Measurements from ENCODE around the gene ZNF823. TPM values are rescaled to one million over a fixed set of nuclear protein-coding genes. Genes with fewer than 3 reads are reported as not detected.

Gene ZNF823
- total and polyA plus RNA-seq, 9 of the 15 experiments (the other 6 are each of a cell fraction or from before 2014, with no cell fraction given) = 4.0 to 13.4 (median 6.1) TPM

- no peaks in the 10 kb centered on the region for H4K20me1 ChIP-seq (replicated peaks; ENCODE audit: control insufficient read depth, insufficient read depth, low read length)
- TSS peak; percentile 80 for BruUV-seq (replicated peaks)
- TF ChIP-seq IRF9 (tag; IDR thresholded peaks at IDR 0.05) (no peak), ZEB2 (IDR thresholded peaks at IDR 0.05) (peak; percentile 23; the same call in 1 of the 2 replicates), L3MBTL2 (IDR thresholded peaks at IDR 0.05) (peak; percentile 15; the same call in 1 of the 2 replicates), TFE3 (CRISPR knock-in tag; IDR thresholded peaks at IDR 0.05) (no peak), CTCF (IDR thresholded peaks at IDR 0.05 in 2 of 3, conservative IDR thresholded peaks at IDR 0.05 in 1 of 3; ENCODE audit: insufficient read depth in 2 of 3, low read depth in 1 of 3, low read length in 3 of 3) (peak in 1 of 3 experiments; percentile 3; a peak in 1 of 6 replicates), ZNF24 (IDR thresholded peaks at IDR 0.05) (no peak), ZBTB43 (CRISPR knock-in tag; IDR thresholded peaks at IDR 0.05) (no peak), CXXC5 (CRISPR knock-in tag; IDR thresholded peaks at IDR 0.05) (peak; percentile 21; the same call in 1 of the 2 replicates), ELF1 (tag; IDR thresholded peaks at IDR 0.05) (0 out of 2 replicates have a peak, but pooled peaks have one; percentile 4), SMARCE1 (IDR thresholded peaks at IDR 0.05) (peak; percentile 56), XRCC5 (IDR thresholded peaks at IDR 0.05; ENCODE audit: low read depth, low read length) (0 out of 2 replicates have a peak, but pooled peaks have one; percentile 26), JUN (IDR thresholded peaks at IDR 0.05; ENCODE audit: borderline replicate concordance, low read depth, low read length) (no peak), JUN (CRISPR knock-in tag; IDR thresholded peaks at IDR 0.05; ENCODE audit: borderline replicate concordance) (no peak), RBBP5 (IDR thresholded peaks at IDR 0.05; ENCODE audit: borderline replicate concordance, insufficient read depth, low read length, poor library complexity, severe bottlenecking) (peak; percentile 65)
These were observed 591 bp downstream of the ZNF823 start for GRCh38 chr19:11737964-11738745.

More at GRCh38 chr19:11737964-11738745, 591 bp downstream of the ZNF823 start:
- peak overlapping the region; percentile 79 to 94 for H3K9ac ChIP-seq (ENCODE audit: insufficient read depth in 1 of 2, low read depth in 2 of 2, low read length in 2 of 2)
- in situ Hi-C loops (cut with MboI) (no loop called here), intact Hi-C loops (cut with micrococcal nuclease) (loop anchor here (2.0 kb wide), 1 partner anchor 29 kb away; the partner anchor contains the start of gene ZNF441)
- peak overlapping the region; percentile 95 for H2AFZ ChIP-seq (ENCODE audit: low read depth, low read length)
- H3K9me1 ChIP-seq (ENCODE audit: control insufficient read depth, insufficient read depth, low read length) = no peaks in the 10 kb centered on the region
- no peaks in the 10 kb centered on the region for H3K36me3 ChIP-seq (ENCODE audit: control insufficient read depth, insufficient read depth, low read length)
- 2% methylated on average over 45 of the region's 52 CpGs for WGBS (ENCODE audit: insufficient coverage, low coverage, missing lambda C conversion rate)
- ChIA-PET CTCF (ENCODE audit: low intra/inter-chr PET ratio) (no interaction called here), POLR2A (interaction anchor here (0.6 kb wide), 1 partner anchor 101 kb away, joined by 3 read pairs; no protein-coding TSS in a partner anchor)
- H3K27ac ChIP-seq (ENCODE audit: extremely low read depth, low read depth, low read length) = peak overlapping the region; percentile 78
- peak; percentile 73 for ATAC-seq
- peak overlapping the region; percentile 69 for H3K4me3 ChIP-seq
- H3K79me2 ChIP-seq (ENCODE audit: control insufficient read depth, insufficient read depth, low read length) = peaks cover 9% of the 10 kb centered on the region; the same call in 2 of the 3 replicates
- H3K4me2 ChIP-seq (ENCODE audit: insufficient read depth, low read length) = peak overlapping the region; percentile 87
- no peaks in the 10 kb centered on the region for H3K27me3 ChIP-seq (ENCODE audit: control insufficient read depth in 2 of 2, insufficient read depth in 2 of 2, low read length in 2 of 2)
- FAIRE-seq = no peak
- no peaks in the 10 kb centered on the region for H3K9me3 ChIP-seq (replicated peaks; ENCODE audit: control insufficient read depth, insufficient read depth, low read depth, low read length)
- H3K4me1 ChIP-seq (replicated peaks in 1 of 2; ENCODE audit: control insufficient read depth in 2 of 2, insufficient read depth in 2 of 2, low read length in 2 of 2) = peaks cover 15 to 30% of the 10 kb centered on the region in 2 experiments
- peak; percentile 38 to 77 (median 44) for DNase-seq (ENCODE audit: extremely low read depth in 1 of 4, low spot score in 3 of 4)

Measured in K562 (cell line).